ENCODE results near the gene LMF2.
"Not testable (repeated sequence)": the region's sequence is repeated elsewhere in the genome, so short reads cannot be mapped to it uniquely, and the experiment has no call there.

Gene LMF2

DNA sequence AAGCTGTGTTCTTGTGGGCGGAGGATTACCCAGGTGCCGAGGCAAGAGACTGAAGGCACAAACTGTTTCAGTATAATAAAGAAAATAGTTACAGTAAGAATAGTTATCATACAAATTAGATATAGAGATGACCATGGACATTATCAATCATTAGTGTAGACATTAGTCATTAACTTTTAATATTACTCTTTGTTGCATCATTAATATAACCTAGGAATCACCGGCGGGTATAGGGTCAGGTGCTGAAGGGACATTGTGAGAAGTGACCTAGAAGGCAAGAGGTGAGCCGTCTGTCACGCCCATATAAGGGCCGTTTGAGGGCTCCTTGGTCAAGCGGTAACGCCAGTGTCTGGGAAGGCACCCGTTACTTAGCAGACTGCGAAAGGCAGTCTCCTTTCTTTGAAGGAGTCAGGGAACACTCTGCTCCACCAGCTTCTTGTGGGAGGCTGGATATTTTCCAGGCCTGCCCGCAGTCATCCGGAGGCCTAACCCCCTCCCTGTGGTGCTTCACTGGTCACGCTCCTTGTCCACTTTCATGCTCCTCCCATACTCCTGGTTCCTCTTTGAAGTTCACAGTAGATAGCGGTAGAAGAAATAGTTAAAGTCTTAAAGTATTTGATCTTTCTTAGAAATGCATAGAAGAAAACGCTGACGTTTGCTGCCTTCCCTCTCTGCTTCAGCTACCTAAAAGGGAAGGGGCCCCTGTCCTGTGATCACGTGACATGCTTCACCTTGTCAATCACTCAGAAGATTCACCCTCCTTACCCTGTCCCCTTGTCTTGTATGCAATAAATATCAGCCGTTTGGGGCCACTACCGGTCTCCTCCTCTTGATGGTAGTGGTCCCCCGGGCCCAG is 26.6 kb upstream of the LMF2 start:
- DNase-seq = not testable (repeated sequence)

DNA sequence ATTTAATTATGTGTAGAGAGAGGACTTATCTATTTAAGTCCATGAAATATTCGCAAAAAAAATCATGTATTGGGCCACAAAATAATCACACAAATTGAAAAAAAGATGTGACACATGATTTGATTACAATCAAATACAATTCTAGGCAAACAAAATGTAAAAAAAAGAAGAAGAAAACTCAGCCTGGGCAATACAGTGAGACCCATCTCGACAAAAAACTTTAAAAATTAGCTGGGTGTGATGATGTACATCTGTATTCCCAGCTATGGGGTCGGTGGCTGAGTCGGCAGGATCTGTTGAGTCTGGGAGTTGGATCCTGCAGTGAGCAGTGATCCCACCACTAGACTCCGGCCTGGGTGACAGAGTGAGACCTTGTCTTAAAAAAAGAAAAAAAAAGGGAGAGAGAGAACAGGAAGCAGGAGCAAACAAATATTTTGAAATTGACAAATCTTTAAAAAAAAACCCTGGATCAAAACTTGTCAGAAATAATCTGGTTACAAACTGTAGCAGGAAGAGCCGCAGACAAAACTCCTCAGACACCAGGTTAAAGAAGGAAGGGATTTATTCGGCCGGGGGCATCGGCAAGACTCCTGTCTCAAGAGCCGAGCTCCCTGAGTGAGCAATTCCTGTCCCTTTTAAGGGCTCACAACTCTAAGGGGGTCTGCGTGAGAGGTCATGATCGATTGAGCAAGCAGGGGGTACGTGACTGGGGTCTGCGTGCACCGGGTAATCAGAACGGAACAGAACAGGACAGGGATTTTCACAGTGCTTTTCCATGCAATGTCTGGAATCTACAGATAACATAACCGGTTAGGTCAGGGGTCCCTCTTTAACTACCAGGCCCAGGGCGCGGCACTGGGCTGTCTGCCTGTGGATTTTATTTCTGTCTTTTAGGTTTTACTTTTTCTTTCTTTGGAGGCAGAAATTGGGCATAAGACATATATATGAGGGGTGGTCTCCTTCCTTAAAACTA is 25.6 kb upstream of the LMF2 start:
- DNase-seq = no peak

DNA sequence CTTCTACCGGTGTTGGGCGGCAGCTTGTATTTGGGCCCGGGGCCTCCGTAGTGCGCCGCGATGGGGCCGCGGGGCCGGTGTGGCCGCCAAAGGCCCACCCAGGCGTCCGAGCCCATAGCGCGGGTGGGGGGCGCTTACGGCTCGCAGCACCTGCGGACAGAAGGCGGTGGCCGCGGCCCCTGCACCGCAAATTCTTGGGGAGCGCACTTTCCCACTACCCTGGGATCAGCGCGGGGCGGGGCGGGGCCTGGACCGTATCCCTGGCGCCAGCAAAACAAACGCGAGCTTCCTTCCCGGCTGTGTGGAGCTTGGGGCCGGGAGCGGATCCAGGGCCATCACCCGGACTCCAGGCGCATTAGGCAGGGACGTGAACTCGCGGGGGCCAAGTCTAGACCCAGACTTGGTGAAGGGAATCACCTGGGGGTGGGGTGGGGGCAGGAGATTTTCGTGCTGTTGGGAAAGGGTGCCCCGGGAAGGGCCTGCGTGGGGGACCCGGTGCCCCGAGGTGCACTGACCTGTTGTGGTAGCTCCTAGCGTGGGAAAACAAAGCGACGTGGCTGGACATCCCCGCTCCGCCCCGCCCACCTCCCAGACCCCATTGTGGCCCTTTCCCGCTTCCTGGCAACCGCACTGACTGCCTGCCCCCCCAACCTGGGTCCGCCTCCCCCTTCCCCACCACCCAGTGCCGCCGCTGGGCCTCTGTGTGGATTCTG is 24.6 kb upstream of the LMF2 start:
- peak in 1 of 2 experiments; percentile 14 for DNase-seq

DNA sequence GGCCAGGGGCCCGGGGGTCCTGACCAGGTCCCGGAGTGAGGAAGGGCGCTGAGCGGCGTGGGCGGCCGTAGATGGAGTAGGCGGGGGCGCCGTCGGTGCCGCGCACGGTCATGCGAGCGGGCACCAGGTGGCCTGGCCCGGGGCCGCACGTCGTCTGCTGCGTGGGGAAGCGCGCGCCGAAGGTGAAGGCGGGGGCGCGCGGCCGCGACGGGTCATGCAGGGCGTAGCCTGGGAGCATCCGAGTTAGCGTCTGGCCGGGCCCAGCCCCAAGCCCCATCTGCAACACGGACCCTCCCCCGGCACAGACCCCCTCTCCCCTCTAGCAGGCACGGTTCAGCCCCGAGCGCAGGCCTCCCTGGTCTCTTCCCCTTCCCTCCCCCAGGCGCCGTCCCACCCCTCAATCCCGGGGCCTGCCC is 24.1 kb upstream of the LMF2 start:
- peak in 1 of 2 experiments; percentile 24 for DNase-seq

DNA sequence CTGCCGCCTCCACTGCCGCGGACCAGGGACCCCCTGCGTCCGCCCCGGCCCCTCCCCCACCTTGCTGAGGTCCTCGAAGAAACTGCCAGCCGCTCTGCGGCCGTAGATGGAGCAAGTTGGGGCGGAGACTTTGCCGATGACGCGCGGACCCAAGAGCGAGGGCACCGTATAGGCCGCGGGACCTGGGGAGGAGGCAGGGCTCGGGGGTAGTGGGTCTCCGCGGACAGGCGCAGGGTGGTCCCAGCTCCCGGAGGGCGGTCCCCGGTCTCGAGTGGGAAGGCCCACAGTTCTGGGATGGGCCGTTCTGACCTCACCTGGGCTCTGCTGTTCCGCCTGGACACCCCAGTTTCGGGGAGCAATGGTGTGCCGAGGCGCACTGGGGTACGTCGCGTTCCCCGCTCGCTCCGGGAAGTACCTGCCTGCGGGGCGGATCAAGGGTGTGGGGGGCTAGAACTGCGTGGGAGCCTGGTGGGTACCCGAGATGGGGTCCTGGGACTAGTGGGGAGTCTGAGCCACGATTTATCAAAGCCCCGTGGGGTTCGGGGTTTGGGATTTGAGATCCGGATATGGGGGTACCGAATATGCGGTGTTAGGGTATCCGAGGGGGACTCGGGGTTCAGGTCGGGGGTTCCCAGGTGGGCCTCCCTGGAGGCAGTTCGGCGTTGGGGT is 23.5 kb upstream of the LMF2 start:
- peak in 1 of 2 experiments; percentile 39 for DNase-seq

DNA sequence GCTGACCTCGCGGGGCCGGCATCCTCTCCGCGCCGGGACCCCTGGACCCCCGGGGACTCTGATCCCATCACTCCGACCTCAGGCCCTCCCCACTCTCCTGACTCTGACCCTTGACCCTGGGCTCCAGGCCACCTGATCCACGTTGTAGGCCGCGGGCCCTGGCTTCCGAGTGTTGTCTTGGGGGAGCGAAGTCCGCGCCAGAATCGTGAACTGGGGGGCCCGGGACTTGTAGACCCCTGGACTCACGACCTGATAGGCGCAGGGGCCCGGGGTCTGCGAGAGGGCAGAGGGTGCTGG is 23.0 kb upstream of the LMF2 start:
- DNase-seq = no peak

DNA sequence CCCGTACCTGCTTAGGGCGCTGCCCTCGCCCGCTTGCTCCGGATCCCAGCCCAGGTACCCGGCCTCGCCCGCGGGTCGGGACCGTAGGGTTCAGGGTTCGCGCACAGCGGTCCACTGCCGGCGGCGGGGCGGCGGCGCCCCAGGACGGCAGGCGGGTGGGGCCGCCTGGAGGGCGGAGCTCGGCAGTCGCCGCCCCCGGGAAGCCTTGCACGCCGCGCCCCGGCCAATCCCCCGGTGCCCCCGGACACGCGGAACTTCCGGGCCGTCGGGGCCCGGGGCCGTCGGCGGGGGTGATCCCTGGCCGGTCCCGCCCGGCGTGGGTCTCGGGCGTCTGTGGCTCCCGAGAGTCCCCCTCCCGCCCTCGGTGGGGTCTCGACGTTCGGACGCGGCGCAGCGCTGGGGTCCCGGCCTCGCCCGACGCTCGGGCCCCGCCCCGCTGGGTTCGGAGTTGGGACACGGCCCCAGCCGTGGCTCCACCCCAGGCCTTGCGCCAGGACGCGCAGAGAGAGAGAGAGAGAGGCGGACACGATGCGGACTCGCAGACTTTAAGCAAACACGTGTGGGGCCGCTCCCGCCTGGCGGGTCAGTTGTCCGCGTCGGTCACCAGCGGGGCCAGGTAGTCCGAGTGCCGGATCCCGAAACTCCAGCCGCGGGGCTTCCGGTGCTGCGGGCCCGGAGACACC is 22.5 kb upstream of the LMF2 start, which contains the start of gene TYMP:
Gene TYMP, minus strand, starts transcription at position 116 of the 683 bp plus-strand sequence. CDS start 303 bp downstream, outside the sequence.
- DNase-seq = no peak

DNA sequence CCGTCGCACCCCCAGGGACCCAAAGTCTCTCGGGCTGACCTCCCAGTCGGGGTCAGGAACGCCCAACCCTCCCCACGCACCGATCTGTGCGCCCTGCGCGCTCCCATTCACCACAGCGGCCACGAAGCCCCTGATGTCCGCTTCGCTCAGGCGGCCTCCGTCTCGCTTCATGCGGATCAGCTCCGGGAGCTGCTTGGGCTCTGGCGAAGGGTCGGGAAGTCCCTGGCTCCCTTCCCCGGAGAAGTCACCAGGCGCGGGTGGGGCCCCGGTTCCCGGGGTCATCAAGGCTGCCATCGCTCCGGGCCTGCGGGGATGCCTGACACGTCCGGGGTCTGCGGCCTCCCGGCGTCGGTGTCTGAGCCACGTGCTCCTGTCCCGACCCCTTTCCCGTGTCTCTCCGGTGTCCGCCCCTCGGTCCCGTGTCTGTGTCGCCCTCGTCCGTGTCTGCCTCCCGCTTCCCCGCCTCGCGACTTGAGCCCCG is 22.0 kb upstream of the LMF2 start:
- no peak for DNase-seq

DNA sequence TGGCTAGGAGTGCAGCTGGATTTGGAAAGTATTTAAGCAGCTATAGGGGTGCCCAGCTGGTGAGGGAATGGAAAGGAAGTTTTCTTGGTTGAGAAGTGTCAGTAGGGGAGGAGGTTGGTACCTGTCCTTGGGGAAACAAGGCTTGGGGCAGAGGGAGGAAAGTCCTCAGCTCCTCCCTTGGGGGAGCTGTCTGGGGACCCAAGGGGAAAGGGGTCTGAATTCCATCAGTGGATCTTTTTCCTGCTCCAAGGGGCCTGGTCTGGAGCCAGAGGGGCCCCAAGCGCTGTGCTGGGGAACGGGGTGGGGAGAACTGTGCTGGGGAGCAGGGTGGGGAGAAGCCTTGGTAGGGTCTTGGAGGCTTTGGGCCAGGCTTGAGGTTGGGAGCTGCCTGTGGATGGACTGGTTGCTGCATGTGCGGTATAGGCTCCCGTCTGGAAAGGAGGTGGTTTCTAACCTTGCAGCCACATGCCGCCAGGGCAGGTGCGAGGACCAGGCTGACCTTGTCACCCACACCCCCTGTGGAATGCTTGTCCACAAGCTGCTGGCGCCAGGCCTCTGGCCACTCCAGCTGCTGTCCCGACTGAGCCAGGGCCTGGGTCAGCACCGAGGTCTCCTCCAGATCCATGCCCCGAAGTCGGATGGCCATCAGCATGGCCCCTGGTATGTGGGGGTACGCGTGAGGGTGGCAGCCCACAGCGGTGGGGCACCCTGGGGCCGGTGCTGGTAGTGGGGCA is 21.3 kb upstream of the LMF2 start:
- no peak for DNase-seq

DNA sequence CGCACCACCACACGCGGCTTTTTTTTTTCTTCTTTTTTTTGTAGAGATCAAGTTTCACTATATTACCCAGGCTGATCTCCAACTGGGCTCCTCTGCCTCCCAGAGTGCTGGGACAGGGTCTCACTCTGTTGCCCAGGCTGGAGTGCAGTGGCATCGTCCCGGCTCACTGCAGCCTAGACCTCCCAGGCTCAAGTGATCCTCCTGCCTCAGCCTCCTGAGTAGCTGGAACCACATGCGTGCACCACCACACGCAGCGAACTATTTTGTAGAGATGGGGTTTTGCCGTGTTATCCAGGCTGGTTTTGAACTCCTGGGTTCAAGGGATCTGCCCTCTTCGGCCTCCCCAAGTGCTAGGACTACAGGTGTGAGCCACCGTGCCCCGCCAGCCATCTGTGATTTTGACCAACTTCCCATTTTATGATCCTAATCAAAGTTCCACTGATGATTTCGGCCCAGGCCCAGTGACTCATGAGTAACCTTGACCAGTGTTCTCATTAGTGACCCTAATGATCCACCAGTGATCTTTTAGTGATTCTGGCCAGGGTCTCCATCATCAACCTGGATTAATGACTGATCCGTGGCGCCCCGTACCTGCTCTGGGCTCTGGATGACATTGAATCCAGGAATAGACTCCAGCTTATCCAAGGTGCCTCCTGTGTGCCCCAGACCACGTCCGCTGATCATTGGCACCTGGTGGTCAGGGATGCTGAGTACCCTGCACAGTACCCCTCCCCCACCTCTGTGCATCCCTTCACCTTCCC is 20.6 kb upstream of the LMF2 start:
- no peak for DNase-seq

DNA sequence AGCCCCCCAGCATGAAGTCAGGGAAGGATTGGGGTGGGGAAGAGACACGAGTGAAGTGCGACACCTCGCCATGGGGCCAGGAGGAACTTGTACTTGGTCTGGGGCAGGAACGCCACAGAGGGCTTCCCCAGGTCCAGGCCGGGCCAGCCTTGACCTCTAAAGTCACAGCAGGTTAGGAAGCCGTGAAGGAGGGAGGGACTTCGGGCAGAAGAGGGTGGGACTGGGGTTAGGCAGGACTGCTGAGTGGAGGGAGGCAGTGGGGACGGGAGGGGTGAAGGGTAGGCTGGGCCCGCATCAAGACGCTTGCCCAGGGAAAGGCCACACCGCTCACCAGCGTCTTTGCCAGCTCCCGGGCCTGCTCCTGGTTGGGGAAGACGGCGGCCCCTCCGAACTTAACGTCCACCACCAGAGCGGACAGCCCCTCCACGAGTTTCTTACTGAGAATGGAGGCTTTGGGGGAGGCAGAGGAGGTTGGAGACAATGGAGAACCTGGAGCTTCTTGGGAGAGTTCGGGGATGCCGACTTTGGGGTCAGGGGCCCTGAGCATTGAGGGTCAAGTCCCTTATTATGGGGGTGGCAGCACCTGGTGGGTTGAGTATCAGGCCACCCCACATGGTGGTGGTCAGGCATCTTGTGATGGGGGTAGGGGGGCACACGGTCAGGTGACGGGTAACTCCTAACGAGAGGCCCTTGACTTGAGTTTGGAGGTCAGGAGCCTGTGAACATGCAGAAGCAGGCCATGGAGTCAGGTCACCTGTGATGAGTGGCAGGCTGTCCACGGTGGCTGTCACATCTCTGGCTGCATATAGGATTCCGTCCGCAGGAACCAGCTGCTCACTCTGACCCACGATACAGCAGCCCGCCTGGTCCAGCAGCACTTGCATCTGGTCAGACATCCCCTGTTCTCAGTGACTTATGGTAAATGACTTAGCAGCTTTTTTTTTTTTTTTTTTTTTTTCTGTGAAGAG is 19.6 kb upstream of the LMF2 start:
- DNase-seq = no peak

DNA sequence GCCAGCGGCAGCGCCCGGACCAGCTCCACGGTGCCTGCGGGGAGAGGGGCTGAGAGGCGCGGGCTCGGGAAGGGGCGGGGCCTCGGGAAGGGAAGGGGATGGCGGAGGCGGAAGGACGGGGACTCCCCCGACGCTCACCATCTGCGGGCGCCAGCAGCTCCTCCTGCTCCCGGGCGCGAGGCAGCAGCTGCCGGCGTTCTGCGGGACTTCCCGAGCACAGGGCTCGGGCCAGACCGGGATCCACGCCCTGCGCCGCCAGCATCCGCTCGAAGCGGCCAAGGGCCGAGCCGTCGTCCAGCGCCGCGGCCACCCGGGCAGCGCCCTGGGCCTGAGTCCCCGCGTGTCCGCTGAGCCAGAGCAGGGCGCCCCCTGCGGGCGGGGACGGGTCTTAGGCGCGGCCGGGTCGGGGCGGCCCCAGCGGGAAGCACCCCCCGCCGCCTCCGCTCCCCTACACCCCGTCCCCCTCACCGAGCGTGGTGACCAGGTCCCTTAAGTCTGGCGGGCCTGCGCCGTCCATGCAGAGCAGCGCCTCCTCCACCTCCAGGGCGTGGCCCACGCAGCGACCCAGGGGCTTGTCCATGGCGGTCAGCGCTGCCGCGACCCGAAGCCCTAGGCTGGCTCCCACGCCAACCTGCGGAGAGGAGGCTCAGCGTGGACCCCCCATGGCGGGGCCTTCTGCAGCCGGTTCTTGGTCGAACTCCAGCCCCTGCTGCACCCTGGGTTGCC is 18.8 kb upstream of the LMF2 start:
- peak; percentile 51 to 76 for DNase-seq

DNA sequence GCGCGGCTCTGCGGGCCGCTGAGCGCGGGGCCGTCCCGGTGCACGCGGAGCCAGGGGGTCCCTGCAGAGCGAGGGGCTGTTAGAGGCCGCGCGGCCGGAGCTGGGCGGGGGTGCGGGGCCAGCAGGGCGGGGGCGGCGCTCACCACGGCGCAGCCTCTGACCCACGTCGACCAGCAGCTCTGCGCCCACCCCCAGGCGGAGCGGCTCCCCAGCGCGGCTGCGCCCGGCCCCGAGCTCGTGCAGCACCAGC is 18.3 kb upstream of the LMF2 start:
- DNase-seq = no peak

DNA sequence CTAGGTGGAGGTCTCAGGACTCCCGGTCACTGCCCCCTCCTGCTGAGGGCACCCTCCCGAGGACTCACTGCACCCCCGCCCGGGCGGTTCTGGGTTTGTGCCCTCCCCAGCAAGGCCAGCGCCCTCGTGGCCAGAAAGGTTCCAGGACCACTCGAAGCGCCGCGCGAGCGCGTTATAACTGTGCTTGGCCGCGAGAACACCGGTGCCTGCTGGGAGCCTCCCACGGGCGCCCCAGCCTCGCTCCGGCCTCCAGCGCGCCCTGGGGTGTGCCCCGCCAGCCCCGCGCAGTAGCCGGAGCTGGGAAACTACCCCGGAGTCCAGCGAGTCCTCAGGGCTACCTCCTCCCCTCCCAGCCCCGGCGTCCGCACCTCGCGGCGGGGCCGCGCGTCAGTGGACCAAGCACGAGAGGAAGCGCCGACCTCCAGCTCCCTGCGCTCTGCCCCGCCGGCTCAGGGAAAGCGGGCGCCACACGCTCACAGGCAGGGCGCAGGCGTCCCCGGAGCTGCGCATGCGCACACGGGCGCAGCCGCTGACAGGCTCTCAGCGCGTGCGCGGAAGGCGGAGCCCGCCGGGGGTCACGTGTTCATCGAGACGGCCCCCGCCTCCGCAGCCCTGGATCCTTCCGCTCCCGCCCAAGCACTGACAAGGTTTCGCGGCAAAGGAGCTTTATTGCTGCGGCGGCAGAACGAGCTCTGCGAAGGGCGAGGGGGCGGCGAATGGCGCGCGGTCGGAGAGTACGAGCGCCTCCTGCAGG is 17.8 kb upstream of the LMF2 start, which contains the start of gene SCO2:
Gene SCO2, minus strand, starts transcription at position 495 of the 754 bp plus-strand sequence. CDS start 1,187 bp downstream, outside the sequence.
- DNase-seq = peak; percentile 93 to 98

DNA sequence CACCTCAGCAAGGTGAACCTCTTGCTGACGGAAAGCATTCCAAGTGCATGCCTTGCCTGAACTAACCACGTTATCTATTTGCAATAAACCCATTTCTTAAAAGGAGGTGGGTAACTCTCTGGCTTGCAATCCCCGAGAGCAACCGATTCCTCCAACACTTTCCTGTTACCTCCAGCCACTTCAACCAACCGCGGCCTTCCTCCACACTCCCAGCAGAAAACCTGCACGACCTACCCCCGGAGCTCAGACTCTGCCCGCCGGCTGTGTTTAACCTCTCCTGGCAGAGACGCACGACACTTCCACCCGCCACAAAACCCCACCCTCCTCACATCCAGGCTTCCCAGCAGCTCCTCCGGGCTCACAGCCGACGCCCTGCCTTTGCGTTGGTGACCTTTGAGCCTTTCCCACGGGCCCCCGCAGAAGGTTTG is 17.2 kb upstream of the LMF2 start:
- DNase-seq = no peak

DNA sequence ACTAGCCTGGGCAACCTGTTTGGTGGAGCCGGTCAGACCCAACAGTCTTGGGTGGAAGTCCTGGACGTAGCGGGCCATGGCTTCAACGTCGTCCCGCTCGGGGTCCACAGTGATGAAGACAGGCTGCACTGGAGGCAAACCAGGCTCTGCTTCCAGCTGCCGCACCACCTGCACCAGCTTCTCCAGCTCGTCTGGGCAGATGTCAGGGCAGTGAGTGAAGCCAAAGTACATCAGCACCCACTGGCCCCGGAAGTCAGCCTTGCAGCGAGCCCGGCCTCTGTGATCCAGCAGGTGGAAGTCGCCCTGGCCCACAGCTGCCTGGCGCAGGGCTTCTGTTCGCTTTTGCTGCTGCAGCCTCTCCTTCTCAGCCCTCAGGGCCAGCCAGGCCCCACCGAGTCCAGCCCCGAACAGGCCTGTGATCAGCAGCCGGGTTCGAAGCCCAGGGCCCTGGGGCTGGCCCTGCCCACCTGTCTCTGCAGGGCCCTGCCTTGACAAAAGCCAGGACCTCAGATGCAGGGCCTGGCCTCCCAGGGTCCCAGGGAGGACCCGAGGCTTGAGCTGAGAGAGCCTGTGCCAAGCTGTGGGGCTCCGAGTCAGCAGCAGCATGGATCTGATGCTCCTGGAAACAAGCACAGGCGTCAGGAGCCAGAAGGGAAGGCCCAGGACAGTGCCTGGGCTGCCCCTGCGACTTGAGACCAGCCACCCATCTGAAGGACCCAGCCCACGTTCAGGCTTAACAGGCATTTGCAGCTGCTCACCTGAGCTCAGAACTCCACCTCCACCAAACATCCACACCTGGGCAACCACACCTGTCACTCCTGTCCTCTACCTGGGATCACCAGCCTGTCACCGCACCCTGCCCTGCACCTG is 16.5 kb upstream of the LMF2 start:
- no peak for DNase-seq

DNA sequence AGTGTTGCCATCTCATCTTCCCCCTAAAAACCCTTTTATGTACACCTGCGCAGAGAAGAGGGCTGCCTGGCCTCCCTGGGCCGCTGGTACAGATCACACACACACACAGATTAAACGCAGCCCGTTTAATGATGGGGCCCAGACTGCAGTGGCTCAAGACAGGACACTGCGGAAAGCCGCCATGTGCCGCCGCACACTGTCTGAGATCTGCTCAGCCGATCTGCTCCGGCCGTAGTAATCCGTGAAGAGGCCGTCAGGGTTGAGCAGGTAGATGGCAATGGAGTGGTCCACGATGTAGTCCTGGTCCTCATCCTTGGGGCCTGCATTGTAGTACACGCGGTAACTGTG is 15.9 kb upstream of the LMF2 start:
- DNase-seq = no peak

All from NCI-H446 (cell line).